ENCODE data around the gene XIRP1. TPM values are rescaled to one million over a fixed set of nuclear protein-coding genes. Genes with fewer than 3 reads are reported as not detected.

XIRP1 gene
- total RNA-seq, 2 donors from 2014 or later: not detected

DNA sequence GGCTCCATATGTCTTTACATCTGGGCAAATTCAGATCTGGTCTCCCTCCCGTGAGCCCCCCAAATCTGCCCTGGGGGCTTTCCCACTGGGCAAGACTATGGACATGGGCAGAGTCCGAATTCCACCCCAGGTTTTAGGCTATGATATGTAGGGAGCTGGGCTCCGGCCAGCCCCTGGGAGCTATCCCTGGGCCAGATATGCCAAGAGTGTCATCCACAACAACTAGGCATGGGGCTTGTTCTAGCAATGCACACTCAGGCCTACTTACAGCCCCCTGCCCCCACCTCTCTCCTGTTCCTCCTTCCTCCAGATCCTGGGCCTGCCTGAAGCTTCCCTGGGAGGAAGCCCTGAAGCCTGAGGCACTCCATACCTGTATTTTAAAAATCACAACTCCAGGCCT, 622 bp downstream of the XIRP1 start:
- Histone ChIP-seq H3K4me1 (no peaks in the 10 kb centered on the region), H3K27me3 (no peaks in the 10 kb centered on the region), H3K36me3 (no peaks in the 10 kb centered on the region), H3K27ac (no peak overlapping the region), H3K9ac (ENCODE audit: low read depth in 2 of 2, low read length in 2 of 2) (no peak overlapping the region), H3K4me3 (no peak overlapping the region), H3K9me3 (no peaks in the 10 kb centered on the region)
- DNase-seq: no peak
- intact Hi-C loops (cut with DNase I): loop anchor here (2.0 kb wide), 1 partner anchor 95 kb away; no protein-coding TSS in a partner anchor
- TF ChIP-seq, protein P1, sequence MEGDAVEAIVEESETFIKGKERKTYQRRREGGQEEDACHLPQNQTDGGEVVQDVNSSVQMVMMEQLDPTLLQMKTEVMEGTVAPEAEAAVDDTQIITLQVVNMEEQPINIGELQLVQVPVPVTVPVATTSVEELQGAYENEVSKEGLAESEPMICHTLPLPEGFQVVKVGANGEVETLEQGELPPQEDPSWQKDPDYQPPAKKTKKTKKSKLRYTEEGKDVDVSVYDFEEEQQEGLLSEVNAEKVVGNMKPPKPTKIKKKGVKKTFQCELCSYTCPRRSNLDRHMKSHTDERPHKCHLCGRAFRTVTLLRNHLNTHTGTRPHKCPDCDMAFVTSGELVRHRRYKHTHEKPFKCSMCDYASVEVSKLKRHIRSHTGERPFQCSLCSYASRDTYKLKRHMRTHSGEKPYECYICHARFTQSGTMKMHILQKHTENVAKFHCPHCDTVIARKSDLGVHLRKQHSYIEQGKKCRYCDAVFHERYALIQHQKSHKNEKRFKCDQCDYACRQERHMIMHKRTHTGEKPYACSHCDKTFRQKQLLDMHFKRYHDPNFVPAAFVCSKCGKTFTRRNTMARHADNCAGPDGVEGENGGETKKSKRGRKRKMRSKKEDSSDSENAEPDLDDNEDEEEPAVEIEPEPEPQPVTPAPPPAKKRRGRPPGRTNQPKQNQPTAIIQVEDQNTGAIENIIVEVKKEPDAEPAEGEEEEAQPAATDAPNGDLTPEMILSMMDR (IDR thresholded peaks at IDR 0.05): no peak

DNA sequence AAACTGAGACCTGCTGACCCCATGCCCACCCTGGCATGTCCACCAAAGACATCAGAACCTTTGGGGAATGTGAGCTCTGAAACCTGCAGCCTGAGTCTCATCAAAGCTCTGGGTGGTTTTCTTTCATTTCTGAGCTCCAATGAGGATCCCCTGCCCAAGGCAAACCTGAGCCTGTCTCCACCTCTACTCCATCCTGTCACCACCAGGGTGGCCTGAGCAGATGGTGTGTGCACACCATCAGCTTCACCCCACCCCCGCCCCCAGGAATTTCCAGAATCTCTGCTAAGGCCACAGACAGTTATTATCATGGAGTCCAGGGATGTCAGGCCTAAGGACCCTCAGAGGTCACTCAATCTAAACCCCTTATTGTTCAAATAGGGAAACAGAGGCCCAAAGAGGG, 1.3 kb downstream of the XIRP1 start:
- H3K27ac ChIP-seq: no peak overlapping the region
- DNase-seq: no peak
- no peaks in the 10 kb centered on the region for H3K27me3 ChIP-seq
- no peaks in the 10 kb centered on the region for H3K4me1 ChIP-seq
- no peak overlapping the region for H3K9ac ChIP-seq (ENCODE audit: low read depth in 2 of 2, low read length in 2 of 2)
- no peaks in the 10 kb centered on the region for H3K36me3 ChIP-seq
- no peak overlapping the region for H3K4me3 ChIP-seq
- intact Hi-C loops (cut with DNase I): loop anchor here (2.0 kb wide), 1 partner anchor 96 kb away; no protein-coding TSS in a partner anchor
- TF ChIP-seq, protein P1 (IDR thresholded peaks at IDR 0.05): no peak
- H3K9me3 ChIP-seq: no peaks in the 10 kb centered on the region

DNA sequence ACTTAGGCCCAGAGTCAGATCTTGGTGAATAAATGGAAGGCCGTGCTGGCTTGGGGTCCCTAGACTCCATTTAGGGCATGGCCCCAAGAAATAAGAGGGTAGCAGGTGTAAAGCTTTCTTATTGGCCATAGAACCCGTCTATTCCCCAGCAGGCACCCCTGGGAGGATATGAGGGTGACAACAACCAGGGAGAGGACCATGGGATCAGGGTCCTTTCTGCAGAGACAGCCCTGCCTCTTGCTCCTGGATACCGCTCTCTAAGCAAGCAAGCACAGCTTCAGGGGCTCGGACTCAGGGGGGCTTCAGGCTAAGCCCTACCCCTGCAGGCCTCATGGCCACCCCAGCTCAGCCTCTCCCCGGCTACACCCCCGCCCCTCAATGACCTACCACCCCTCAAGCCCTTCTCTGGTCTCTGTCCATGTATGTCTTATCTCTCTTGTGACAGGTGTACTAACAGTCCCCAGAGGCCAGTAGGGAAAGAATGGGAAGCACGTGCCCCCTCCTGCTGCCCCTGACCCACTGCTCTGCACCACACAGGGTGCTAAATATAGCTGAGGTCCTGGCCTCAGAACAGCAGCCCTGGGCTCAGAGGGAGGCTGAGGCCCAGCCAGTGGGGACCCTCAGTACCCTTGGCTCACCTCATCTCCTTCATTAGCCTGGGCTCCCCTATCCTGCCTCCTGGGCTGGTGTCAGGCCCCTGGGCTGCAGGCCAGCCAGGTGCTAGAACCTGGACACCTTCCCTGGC, 1.9 kb downstream of the XIRP1 start:
- H3K9me3 ChIP-seq: no peaks in the 10 kb centered on the region
- H3K9ac ChIP-seq (ENCODE audit: low read depth in 2 of 2, low read length in 2 of 2): no peak overlapping the region
- no peak overlapping the region for H3K27ac ChIP-seq
- no peak for DNase-seq
- no peaks in the 10 kb centered on the region for H3K27me3 ChIP-seq
- no peaks in the 10 kb centered on the region for H3K4me1 ChIP-seq
- H3K4me3 ChIP-seq: no peak overlapping the region
- no peaks in the 10 kb centered on the region for H3K36me3 ChIP-seq
- intact Hi-C loops (cut with DNase I): loop anchor here (2.0 kb wide), 1 partner anchor 96 kb away; no protein-coding TSS in a partner anchor
- TF ChIP-seq, protein P1 (IDR thresholded peaks at IDR 0.05): no peak

DNA sequence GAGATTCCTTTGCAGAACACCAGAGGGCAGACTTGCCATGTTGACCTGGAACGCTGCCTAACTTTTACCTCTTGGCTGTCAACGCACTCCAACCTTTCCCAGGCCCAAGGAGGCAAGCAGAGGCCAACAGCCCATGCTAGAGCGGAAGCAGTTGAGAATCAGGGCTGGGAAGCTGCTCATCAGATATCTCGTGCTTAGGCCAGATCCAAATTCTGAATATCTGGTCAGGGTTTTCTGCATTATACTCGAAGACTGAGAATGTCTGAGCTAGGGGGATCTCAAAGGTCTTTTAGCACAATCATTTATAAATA, 2.5 kb downstream of the XIRP1 start:
- TF ChIP-seq, protein P1 (IDR thresholded peaks at IDR 0.05): peak; percentile 9
- Histone ChIP-seq H3K4me1 (no peaks in the 10 kb centered on the region), H3K36me3 (no peaks in the 10 kb centered on the region), H3K9ac (ENCODE audit: low read depth in 2 of 2, low read length in 2 of 2) (no peak overlapping the region), H3K9me3 (no peaks in the 10 kb centered on the region), H3K4me3 (no peak overlapping the region), H3K27me3 (no peaks in the 10 kb centered on the region), H3K27ac (no peak overlapping the region)
- DNase-seq: peak; percentile 70
- intact Hi-C loops (cut with DNase I): loop anchor here (2.0 to 5.0 kb wide), 2 partner anchors 97 to 187 kb away; no protein-coding TSS in a partner anchor

DNA sequence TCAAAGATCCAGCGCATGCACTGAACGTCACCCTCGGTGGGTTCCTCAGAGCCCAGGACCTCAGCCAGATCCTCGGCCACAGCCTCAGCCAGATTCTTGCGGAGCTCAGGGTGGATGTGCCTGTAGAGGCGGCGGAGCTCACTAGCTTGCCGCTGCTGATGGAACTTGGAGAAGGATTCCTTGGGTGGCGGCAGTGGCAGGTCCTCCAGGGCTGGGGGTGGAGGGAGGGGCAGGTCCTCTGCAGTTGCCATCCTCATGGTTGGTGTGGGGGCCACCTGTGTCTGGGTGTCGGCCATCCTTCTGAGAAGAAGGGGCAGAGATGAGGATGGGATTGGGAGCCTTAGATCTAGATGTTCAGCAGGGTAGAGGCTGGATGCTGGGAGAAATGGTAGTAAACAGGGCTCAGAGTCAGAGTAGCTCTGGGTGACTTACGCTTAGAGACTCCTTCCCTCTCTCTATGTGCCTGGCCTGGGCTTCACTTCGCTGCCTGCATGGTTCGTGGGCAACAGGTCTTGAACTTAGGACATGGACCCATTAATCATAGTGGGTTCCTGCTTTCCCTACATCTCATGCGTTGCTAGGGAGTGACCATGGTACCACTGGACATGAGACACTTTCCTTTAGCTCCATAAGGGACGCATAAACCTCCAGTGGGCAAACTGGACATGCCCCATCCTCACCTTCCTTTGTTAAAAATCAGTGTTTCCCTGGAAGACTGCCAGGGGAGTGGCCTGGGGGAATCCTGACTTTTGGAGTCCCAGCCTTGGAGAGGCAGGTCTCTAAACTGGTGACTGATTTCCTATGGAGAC, 3.0 kb downstream of the XIRP1 start:
- TF ChIP-seq, protein P1 (IDR thresholded peaks at IDR 0.05): peak; percentile 80
- H3K36me3 ChIP-seq: no peaks in the 10 kb centered on the region
- intact Hi-C loops (cut with DNase I): loop anchor here (5.0 kb wide), 1 partner anchor 188 kb away; no protein-coding TSS in a partner anchor
- H3K4me1 ChIP-seq: no peaks in the 10 kb centered on the region
- no peak overlapping the region for H3K27ac ChIP-seq
- no peaks in the 10 kb centered on the region for H3K9me3 ChIP-seq
- DNase-seq: no peak
- no peak overlapping the region for H3K4me3 ChIP-seq
- no peaks in the 10 kb centered on the region for H3K27me3 ChIP-seq
- H3K9ac ChIP-seq (ENCODE audit: low read depth in 2 of 2, low read length in 2 of 2): no peak overlapping the region

Measured in colonic mucosa (tissue), 4 donors.